Fibroblast of pulmonary artery (primary cell): ENCODE measurements around the gene COBLL1.

Source experiments
- DNase-seq: peaks from one replicate; pipeline ENCODE4 v3.0.0-alpha.2; 2010; ENCODE audit warnings: low read depth
- H3K4me3 ChIP-seq: replicated peaks from 2 replicates; pipeline ENCODE4 v1.5.1; 2011; ENCODE audit warnings: low read depth, mild to moderate bottlenecking, control low read depth, low read length, moderate library complexity
- CTCF ChIP-seq: IDR thresholded peaks from 2 replicates; pipeline ENCODE4 v1.5.1; 2011; ENCODE audit warnings: mild to moderate bottlenecking, control low read depth, low read length, inconsistent platforms; ENCODE audit errors: missing control alignments

Gene COBLL1

GRCh38 chr2:164792316-164793170 lies 49.1 kb downstream of the COBLL1 start:
- TF ChIP-seq CTCF: no peak
- H3K4me3 ChIP-seq: no peak overlapping the region
- no peak for DNase-seq

GRCh38 chr2:164789968-164790367 lies 51.7 kb downstream of the COBLL1 start:
- H3K4me3 ChIP-seq: no peak overlapping the region
- no peak for DNase-seq
- no peak for TF ChIP-seq CTCF

- no peak overlapping the region for H3K4me3 ChIP-seq
- no peak for TF ChIP-seq CTCF
- DNase-seq: no peak
Observed at GRCh38 chr2:164786787-164787186, 54.8 kb downstream of the COBLL1 start.

- peak; percentile 76 for DNase-seq
- H3K4me3 ChIP-seq: no peak overlapping the region
- TF ChIP-seq CTCF: no peak
Observed at GRCh38 chr2:164785457-164785856, 56.2 kb downstream of the COBLL1 start.

GRCh38 chr2:164784376-164784775 lies 57.2 kb downstream of the COBLL1 start:
- TF ChIP-seq CTCF: no peak
- no peak overlapping the region for H3K4me3 ChIP-seq
- peak; percentile 96 for DNase-seq

- TF ChIP-seq CTCF: no peak
- no peak overlapping the region for H3K4me3 ChIP-seq
- peak; percentile 95 for DNase-seq
Observed at GRCh38 chr2:164782323-164782722, 59.3 kb downstream of the COBLL1 start.

GRCh38 chr2:164781394-164781793 lies 60.2 kb downstream of the COBLL1 start:
- no peak overlapping the region for H3K4me3 ChIP-seq
- no peak for DNase-seq
- TF ChIP-seq CTCF: no peak
